Kidney epithelial cell (primary cell): ENCODE results near the gene ANKRD55. TPM values are rescaled to one million over a fixed set of nuclear protein-coding genes. Genes with fewer than 3 reads are reported as not detected.
A peak's percentile ranks its signal among the peaks of the same experiment; 100 is the strongest.

ENCODE experiments used
- DNase-seq: peaks from one replicate; pipeline ENCODE4 v3.0.0-alpha.2; 2010; ENCODE audit warnings: low read depth
- H3K27me3 ChIP-seq: 2 replicates; pipeline ENCODE4 v1.6.0; 2011; ENCODE audit warnings: low read length; ENCODE audit not compliant: control insufficient read depth, insufficient read depth
- H3K36me3 ChIP-seq: 2 replicates; pipeline ENCODE4 v1.5.1; 2011; ENCODE audit warnings: low read length; ENCODE audit not compliant: control insufficient read depth, insufficient read depth
- H3K4me3 ChIP-seq: 2 replicates; pipeline ENCODE4 v1.5.1; 2011; ENCODE audit warnings: low read depth, mild to moderate bottlenecking, control low read depth, low read length
- total RNA-seq: library from RNA; depleted of rRNA; stranded (reverse); fragments of >200 nt; gene quantifications from 2 replicates; pipeline ENCODE4 v1.2.3, GENCODE V29; 2015
- TF ChIP-seq, protein P1 (sequence below): IDR thresholded peaks from 2 replicates; pipeline ENCODE4 v1.5.1; 2011; ENCODE audit warnings: mild to moderate bottlenecking, moderate library complexity, low read length, control low read depth, inconsistent platforms; ENCODE audit not compliant: insufficient read depth, poor library complexity, severe bottlenecking

ANKRD55 gene
- total RNA-seq, 1 donor from 2014 or later, result not detected

DNA sequence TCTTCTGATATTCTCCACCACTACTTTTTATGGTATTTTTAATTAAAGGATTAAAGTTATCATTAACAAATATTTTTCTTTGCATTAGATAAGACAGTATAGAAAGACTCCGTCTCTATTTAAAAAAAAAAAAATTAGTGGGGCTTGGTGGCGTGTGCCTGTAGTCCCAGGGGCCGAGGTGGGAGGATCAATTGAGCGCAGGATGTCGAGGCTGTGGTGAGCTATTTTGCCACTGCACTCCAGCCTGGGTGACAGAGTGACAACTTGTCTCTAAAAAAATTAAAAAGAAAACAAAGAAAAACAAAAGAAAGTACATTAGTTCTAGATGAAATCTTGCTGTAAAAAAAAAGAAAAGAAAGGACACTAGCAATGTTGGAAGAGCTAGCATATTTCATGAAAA lies 141.0 kb downstream of the ANKRD55 start:
- no peaks in the 10 kb centered on the region for H3K27me3 ChIP-seq
- TF ChIP-seq, protein P1, sequence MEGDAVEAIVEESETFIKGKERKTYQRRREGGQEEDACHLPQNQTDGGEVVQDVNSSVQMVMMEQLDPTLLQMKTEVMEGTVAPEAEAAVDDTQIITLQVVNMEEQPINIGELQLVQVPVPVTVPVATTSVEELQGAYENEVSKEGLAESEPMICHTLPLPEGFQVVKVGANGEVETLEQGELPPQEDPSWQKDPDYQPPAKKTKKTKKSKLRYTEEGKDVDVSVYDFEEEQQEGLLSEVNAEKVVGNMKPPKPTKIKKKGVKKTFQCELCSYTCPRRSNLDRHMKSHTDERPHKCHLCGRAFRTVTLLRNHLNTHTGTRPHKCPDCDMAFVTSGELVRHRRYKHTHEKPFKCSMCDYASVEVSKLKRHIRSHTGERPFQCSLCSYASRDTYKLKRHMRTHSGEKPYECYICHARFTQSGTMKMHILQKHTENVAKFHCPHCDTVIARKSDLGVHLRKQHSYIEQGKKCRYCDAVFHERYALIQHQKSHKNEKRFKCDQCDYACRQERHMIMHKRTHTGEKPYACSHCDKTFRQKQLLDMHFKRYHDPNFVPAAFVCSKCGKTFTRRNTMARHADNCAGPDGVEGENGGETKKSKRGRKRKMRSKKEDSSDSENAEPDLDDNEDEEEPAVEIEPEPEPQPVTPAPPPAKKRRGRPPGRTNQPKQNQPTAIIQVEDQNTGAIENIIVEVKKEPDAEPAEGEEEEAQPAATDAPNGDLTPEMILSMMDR, result no peak
- H3K36me3 ChIP-seq, result no peaks in the 10 kb centered on the region
- no peak for DNase-seq
- H3K4me3 ChIP-seq, result no peak overlapping the region

- Histone ChIP-seq H3K4me3 (no peak overlapping the region), H3K36me3 (no peaks in the 10 kb centered on the region), H3K27me3 (no peaks in the 10 kb centered on the region)
- TF ChIP-seq, protein P1, result no peak
- no peak for DNase-seq
Measured at GRCh38 chr5:56091664-56092063, 141.5 kb downstream of the ANKRD55 start.

DNA sequence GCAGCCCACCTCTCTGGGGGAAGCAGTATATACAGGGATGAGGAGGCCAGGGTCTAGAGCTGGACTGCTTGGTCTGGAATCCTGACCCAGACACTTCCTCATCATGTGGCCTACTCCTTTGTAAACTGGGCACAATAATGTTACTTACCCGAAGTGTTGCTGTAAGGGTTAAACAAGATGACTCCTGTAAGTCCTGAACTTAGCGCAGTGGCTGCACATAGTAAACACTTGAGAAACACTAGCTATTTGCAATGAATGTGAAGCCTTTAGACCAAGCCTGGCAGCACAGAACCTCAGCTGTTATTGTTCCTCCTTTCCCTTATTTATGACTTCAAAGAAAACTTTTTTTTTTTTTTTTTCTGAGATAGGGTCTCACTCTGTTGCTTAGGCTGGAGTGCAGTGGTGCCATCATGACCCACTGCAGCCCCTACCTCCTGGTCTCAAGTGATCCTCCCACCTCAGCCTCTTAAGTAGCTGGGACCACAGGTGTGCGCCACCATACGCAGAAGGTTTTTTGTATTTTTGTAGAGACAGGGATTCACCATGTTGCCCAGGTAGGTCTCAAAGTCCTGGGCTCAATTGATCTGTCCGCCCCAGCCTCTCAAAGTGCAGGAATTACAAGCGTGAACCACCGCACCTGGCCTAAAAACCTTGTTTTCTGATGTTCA lies 142.2 kb downstream of the ANKRD55 start:
- H3K36me3 ChIP-seq, result no peaks in the 10 kb centered on the region
- H3K4me3 ChIP-seq, result no peak overlapping the region
- DNase-seq, result no peak
- TF ChIP-seq, protein P1, result no peak
- no peaks in the 10 kb centered on the region for H3K27me3 ChIP-seq

GRCh38 chr5:56088967-56089829 lies 143.9 kb downstream of the ANKRD55 start:
- Histone ChIP-seq H3K36me3 (no peaks in the 10 kb centered on the region), H3K27me3 (no peaks in the 10 kb centered on the region), H3K4me3 (no peak overlapping the region)
- TF ChIP-seq, protein P1, result no peak
- DNase-seq, result peak; percentile 56

DNA sequence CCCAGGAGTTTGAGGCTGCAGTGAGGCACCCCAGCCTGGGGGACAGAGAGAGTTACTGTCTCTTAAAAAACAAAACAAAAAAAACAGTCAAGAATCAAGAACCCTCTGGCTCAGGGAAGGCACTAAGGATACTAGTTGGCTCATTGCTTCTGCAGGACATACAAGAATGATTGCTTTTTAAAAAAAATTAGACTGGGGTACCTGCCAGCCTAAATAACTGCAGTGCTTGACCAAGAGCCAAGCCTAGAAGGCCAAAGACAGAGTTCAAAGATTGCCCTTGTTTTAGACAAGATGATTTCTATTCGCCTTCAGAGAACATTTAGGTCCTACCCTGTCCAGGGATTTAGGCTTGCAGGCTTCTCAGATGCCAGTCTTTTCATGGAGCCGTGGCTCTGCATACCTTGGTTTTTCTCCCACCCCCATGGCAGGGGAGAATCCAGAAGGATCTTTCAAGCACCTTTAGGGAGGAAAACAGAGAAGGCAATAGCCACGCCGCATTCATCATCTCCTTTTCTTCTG lies 144.6 kb downstream of the ANKRD55 start:
- TF ChIP-seq, protein P1, result no peak
- no peaks in the 10 kb centered on the region for H3K27me3 ChIP-seq
- no peak for DNase-seq
- H3K36me3 ChIP-seq, result no peaks in the 10 kb centered on the region
- H3K4me3 ChIP-seq, result no peak overlapping the region
